Gastroesophageal sphincter (tissue), 3 donors: Measurements from ENCODE around the gene CIITA.

Source experiments
- EP300 ChIP-seq: sonication (generic); formaldehyde crosslinking; IDR thresholded peaks from one replicate; pipeline ENCODE4 v1.6.1; 2017; ENCODE audit warnings: antibody characterized with exemption, mild to moderate bottlenecking
- POLR2A ChIP-seq, 2 donors: fragments of 450-650 bp; IDR thresholded peaks; one replicate each; pipeline ENCODE4 v1.6.1; 2017; ENCODE audit warnings: antibody characterized with exemption in 2 of 2, mild to moderate bottlenecking in 2 of 2, moderate library complexity in 1 of 2
- TF ChIP-seq, protein P1 (sequence below), 4 experiments: fragments of 200-600 bp in 2 of 4; fragments of 450-650 bp in 2 of 4; sonication (generic) in 1 of 4; IDR thresholded peaks; one replicate each; pipeline ENCODE4 v1.5.1; 2017 to 2019; ENCODE audit warnings: antibody characterized with exemption in 4 of 4, mild to moderate bottlenecking in 2 of 4, moderate library complexity in 2 of 4

DNA sequence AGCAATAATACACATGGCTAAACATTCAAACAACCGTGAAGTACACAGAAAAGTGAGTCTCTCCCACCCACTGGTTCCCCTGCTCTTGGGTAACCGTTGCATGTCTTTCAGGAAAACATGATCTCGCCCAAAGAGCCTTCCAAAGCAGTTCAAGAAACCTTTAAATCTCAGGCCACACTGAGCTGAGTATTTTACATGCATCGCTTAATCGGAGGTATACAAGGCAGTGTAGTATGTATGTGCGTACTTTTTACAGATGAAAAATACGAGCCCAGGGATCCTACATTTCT lies 66.0 kb downstream of the CIITA start:
- TF ChIP-seq, protein P1, sequence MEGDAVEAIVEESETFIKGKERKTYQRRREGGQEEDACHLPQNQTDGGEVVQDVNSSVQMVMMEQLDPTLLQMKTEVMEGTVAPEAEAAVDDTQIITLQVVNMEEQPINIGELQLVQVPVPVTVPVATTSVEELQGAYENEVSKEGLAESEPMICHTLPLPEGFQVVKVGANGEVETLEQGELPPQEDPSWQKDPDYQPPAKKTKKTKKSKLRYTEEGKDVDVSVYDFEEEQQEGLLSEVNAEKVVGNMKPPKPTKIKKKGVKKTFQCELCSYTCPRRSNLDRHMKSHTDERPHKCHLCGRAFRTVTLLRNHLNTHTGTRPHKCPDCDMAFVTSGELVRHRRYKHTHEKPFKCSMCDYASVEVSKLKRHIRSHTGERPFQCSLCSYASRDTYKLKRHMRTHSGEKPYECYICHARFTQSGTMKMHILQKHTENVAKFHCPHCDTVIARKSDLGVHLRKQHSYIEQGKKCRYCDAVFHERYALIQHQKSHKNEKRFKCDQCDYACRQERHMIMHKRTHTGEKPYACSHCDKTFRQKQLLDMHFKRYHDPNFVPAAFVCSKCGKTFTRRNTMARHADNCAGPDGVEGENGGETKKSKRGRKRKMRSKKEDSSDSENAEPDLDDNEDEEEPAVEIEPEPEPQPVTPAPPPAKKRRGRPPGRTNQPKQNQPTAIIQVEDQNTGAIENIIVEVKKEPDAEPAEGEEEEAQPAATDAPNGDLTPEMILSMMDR (IDR thresholded peaks at IDR 0.05) = no peak
- TF ChIP-seq POLR2A (IDR thresholded peaks at IDR 0.05) (no peak), EP300 (no peak)
